Measurements from ENCODE around the gene GNRH2. TPM values are rescaled to one million over a fixed set of nuclear protein-coding genes. Genes with fewer than 3 reads are reported as not detected.
"Not testable (repeated sequence)": the region's sequence is repeated elsewhere in the genome, so short reads cannot be mapped to it uniquely, and the experiment has no call there.

Gene GNRH2
- total RNA-seq, 4 donors from 2014 or later: not detected

DNA sequence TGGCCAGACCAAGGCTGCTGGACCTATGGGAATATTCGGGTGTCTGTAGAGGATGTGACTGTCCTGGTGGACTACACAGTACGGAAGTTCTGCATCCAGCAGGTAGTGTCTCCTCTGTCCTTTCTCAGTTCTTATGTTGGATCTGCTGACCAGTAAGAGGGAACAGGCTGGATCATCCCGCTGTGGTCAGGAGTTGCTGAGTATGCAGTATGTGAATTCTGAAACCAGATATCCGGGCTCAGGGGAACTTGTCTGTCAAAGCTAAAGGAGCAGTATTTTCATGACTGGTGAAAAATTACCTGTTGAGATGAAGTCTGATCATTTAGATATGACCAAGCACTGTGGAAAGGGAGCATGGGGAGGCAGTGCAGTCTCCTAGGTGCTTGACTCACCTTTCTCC, 22.1 kb upstream of the GNRH2 start:
- 93% methylated on average over 4 of the region's 4 CpGs for WGBS
- intact Hi-C loops (cut with DNase I): no loop called here
- peaks cover 42 to 82% (median 75%) of the 10 kb centered on the region in 4 donors for H3K36me3 ChIP-seq

DNA sequence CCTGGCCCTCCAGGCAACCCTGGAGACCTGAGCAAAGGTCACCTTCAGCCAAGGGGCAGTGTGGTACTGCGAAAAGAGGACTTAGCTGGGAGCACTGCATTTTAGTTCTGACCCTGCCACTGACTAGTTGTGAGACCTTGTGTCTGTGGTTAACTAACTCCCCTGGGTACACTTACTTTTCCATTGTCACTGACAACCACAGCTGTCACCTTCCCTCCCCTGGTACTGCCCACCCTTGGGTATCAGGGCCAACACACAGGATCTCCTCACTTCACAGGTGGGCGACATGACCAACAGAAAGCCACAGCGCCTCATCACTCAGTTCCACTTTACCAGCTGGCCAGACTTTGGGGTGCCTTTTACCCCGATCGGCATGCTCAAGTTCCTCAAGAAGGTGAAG, 21.6 kb upstream of the GNRH2 start:
- Histone ChIP-seq H3K27me3 (no peaks in the 10 kb centered on the region), H3K4me3 (no peak overlapping the region), H3K36me3 (peaks cover 43 to 82% (median 76%) of the 10 kb centered on the region in 4 donors), H3K27ac (replicated peaks in 1 of 4) (no peak overlapping the region), H3K9me3 (no peaks in the 10 kb centered on the region), H3K4me1 (no peaks in the 10 kb centered on the region)
- 100% methylated on average over 3 of the region's 5 CpGs for WGBS
- DNase-seq (ENCODE audit: extremely low spot score): no peak
- no peak for TF ChIP-seq POLR2AphosphoS5 (IDR thresholded peaks at IDR 0.05)
- no peak for TF ChIP-seq EP300 (IDR thresholded peaks at IDR 0.05)
- TF ChIP-seq POLR2A (IDR thresholded peaks at IDR 0.05; ENCODE audit: low read depth): no peak
- TF ChIP-seq, protein P1, sequence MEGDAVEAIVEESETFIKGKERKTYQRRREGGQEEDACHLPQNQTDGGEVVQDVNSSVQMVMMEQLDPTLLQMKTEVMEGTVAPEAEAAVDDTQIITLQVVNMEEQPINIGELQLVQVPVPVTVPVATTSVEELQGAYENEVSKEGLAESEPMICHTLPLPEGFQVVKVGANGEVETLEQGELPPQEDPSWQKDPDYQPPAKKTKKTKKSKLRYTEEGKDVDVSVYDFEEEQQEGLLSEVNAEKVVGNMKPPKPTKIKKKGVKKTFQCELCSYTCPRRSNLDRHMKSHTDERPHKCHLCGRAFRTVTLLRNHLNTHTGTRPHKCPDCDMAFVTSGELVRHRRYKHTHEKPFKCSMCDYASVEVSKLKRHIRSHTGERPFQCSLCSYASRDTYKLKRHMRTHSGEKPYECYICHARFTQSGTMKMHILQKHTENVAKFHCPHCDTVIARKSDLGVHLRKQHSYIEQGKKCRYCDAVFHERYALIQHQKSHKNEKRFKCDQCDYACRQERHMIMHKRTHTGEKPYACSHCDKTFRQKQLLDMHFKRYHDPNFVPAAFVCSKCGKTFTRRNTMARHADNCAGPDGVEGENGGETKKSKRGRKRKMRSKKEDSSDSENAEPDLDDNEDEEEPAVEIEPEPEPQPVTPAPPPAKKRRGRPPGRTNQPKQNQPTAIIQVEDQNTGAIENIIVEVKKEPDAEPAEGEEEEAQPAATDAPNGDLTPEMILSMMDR (IDR thresholded peaks at IDR 0.05): no peak
- intact Hi-C loops (cut with DNase I): no loop called here

More for the DNA sequence above, 22.1 kb upstream of the GNRH2 start:
- Histone ChIP-seq H3K4me1 (no peaks in the 10 kb centered on the region), H3K27me3 (no peaks in the 10 kb centered on the region), H3K27ac (replicated peaks in 1 of 4) (no peak overlapping the region), H3K4me3 (no peak overlapping the region), H3K9me3 (no peaks in the 10 kb centered on the region)
- no peak for DNase-seq (ENCODE audit: extremely low spot score)
- no peak for TF ChIP-seq EP300 (IDR thresholded peaks at IDR 0.05)
- TF ChIP-seq POLR2A (IDR thresholded peaks at IDR 0.05; ENCODE audit: low read depth): no peak
- TF ChIP-seq, protein P1 (IDR thresholded peaks at IDR 0.05): no peak
- TF ChIP-seq POLR2AphosphoS5 (IDR thresholded peaks at IDR 0.05): no peak

DNA sequence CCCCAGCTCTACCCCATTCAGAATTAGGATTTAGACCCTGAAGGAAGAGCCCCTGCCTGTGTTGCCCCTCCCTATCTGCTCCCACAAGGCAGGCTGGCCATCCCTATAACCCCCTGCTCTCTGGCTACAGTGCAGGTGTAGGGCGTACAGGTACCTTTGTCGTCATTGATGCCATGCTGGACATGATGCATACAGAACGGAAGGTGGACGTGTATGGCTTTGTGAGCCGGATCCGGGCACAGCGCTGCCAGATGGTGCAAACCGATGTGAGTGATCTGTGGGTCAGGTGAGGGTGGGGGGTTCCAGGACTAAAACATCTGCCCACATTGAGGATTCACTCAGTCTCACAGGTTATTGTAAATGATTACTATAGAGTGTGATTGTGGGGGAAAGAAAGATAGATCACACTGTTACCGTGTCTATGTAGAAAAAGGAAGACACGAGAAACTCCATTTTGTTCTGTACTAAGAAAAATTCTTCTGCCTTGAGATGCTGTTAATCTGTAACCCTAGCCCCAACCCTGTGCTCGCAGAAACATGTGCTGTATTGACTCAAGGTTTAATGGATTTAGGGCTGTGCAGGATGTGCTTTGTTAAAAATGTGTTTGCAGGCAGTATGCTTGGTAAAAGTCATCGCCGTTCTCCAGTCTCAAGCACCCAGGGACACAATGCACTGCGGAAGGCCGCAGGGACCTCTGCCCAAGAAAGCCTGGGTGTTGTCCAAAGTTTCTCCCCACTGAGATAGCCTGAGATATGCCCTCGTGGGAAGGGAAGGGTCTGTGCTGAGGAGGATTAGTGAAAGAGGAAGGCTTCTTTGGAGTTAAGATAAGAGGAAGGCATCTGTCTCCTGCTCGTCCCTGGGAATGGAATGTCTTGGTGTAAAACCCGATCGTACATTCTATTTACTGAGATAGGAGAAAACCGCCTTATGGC, 20.6 kb upstream of the GNRH2 start:
- H3K27me3 ChIP-seq; H3K27ac ChIP-seq (replicated peaks in 1 of 4); H3K4me1 ChIP-seq; DNase-seq (ENCODE audit: extremely low spot score); H3K4me3 ChIP-seq; intact Hi-C loops (cut with DNase I); H3K9me3 ChIP-seq: not testable (repeated sequence)
- H3K36me3 ChIP-seq: peaks cover 53 to 84% (median 78%) of the 10 kb centered on the region in 4 donors
- WGBS: 91% methylated on average over 20 of the region's 20 CpGs

DNA sequence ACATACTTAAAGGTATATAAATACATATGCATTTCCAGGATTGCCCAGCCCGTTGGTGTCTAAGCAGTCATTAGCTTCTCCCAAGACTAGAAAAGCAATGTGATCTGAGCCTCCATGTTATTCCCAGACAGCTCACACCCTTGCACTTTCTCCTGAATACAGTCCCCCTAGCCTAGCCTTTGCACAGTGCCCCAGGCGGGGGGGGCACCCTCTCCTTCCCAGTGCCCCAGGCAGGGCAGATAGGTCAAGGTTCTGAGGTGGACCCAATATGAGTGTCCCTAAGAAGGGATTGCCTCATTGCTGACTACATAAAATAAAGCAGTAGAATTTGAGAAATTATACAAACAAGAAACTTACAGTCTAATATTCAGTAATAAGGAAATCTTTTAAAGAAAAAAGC, 15.4 kb upstream of the GNRH2 start:
- Histone ChIP-seq H3K9me3 (no peaks in the 10 kb centered on the region), H3K4me3 (no peak overlapping the region), H3K4me1 (no peaks in the 10 kb centered on the region), H3K36me3 (peaks cover 51 to 98% (median 86%) of the 10 kb centered on the region in 4 donors), H3K27me3 (no peaks in the 10 kb centered on the region), H3K27ac (replicated peaks in 1 of 4) (no peak overlapping the region)
- intact Hi-C loops (cut with DNase I): no loop called here
- no peak for TF ChIP-seq POLR2A (IDR thresholded peaks at IDR 0.05; ENCODE audit: low read depth)
- TF ChIP-seq, protein P1 (IDR thresholded peaks at IDR 0.05): no peak
- no peak for TF ChIP-seq EP300 (IDR thresholded peaks at IDR 0.05)
- no peak for TF ChIP-seq POLR2AphosphoS5 (IDR thresholded peaks at IDR 0.05)
- 96% methylated on average over 2 of the region's 2 CpGs for WGBS
- no peak for DNase-seq (ENCODE audit: extremely low spot score)

DNA sequence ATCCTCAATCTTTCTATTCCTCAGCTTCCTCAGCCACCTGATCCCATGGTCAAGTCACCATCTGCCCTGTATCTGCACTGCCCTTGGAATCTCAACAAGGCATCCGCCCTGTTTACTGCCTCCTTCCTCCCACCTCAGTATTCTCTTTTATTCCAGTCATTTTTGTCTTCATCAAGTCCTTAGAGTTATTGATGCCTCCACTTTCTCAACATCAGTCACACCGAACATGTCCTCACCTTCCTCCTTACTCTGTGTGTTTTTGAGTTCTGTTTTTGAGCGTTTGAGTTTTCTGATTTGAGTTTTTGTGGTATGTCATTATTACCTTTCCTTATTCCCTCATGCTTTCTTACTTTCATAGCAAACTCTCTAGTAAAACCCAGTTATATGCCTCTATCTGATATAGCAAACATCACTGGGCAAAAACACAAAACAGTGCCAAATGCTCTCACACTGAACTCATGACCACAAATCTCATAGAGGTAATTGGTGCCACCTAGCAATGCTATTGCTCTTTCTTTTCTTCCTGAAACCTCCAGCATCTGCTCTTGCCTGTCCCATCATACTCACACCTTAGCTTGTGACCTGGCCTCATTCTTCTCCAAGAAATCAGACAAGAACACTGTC, 11.8 kb upstream of the GNRH2 start:
- Histone ChIP-seq H3K36me3 (peaks cover 34 to 97% (median 71%) of the 10 kb centered on the region in 4 donors), H3K27me3 (no peaks in the 10 kb centered on the region), H3K9me3 (no peaks in the 10 kb centered on the region), H3K27ac (replicated peaks in 1 of 4) (no peak overlapping the region), H3K4me1 (no peaks in the 10 kb centered on the region), H3K4me3 (no peak overlapping the region)
- intact Hi-C loops (cut with DNase I): no loop called here
- no peak for TF ChIP-seq POLR2A (IDR thresholded peaks at IDR 0.05; ENCODE audit: low read depth)
- TF ChIP-seq, protein P1 (IDR thresholded peaks at IDR 0.05): no peak
- TF ChIP-seq EP300 (IDR thresholded peaks at IDR 0.05): no peak
- no peak for TF ChIP-seq POLR2AphosphoS5 (IDR thresholded peaks at IDR 0.05)
- 97% methylated on average over 3 of the region's 3 CpGs for WGBS
- DNase-seq (ENCODE audit: extremely low spot score): no peak

Data from esophagus muscularis mucosa (tissue), 4 donors.